ENCODE measurements around the gene TMEM270. TPM values are rescaled to one million over a fixed set of nuclear protein-coding genes. Genes with fewer than 3 reads are reported as not detected.

Gene TMEM270
- total RNA-seq, 4 donors from 2014 or later, result not detected

DNA sequence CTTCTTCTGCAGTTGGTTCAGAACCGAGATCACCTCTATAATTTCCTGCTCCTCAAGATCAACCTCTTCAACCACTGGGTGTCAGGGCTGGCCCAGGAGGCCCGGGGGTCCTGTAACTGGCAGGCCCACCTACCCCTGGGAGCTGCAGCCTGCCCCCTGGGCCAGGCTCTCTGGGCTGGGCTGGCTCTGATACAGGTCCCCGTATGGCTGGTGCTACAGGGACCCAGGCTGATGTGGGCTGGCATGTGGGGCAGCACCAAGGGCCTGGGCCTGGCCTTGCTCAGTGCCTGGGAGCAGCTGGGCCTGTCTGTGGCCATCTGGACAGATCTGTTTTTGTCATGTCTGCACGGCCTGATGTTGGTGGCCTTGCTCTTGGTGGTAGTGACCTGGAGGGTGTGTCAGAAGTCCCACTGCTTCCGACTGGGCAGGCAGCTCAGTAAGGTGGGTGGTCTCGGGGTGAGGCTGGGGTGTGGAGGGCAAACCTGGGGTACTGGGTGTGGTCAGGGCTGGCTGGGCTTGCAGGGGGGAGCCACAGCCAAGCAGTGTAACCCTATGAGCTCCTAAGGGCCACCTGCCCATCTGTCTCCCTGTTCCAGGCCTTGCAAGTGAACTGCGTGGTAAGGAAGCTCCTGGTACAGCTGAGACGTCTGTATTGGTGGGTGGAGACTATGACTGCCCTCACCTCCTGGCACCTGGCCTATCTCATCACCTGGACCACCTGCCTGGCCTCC lies 4.2 kb downstream of the TMEM270 start:
- Histone ChIP-seq H3K27me3 (no peaks in the 10 kb centered on the region), H3K36me3 (no peaks in the 10 kb centered on the region), H3K27ac (replicated peaks in 1 of 4) (no peak overlapping the region), H3K9me3 (no peaks in the 10 kb centered on the region), H3K4me1 (peaks cover 13 to 22% (median 18%) of the 10 kb centered on the region in 4 donors), H3K4me3 (no peak overlapping the region)
- TF ChIP-seq POLR2AphosphoS5 (IDR thresholded peaks at IDR 0.05), result no peak
- TF ChIP-seq, protein P1, sequence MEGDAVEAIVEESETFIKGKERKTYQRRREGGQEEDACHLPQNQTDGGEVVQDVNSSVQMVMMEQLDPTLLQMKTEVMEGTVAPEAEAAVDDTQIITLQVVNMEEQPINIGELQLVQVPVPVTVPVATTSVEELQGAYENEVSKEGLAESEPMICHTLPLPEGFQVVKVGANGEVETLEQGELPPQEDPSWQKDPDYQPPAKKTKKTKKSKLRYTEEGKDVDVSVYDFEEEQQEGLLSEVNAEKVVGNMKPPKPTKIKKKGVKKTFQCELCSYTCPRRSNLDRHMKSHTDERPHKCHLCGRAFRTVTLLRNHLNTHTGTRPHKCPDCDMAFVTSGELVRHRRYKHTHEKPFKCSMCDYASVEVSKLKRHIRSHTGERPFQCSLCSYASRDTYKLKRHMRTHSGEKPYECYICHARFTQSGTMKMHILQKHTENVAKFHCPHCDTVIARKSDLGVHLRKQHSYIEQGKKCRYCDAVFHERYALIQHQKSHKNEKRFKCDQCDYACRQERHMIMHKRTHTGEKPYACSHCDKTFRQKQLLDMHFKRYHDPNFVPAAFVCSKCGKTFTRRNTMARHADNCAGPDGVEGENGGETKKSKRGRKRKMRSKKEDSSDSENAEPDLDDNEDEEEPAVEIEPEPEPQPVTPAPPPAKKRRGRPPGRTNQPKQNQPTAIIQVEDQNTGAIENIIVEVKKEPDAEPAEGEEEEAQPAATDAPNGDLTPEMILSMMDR (IDR thresholded peaks at IDR 0.05), result no peak
- TF ChIP-seq EP300 (IDR thresholded peaks at IDR 0.05), result no peak
- no peak for TF ChIP-seq POLR2A (IDR thresholded peaks at IDR 0.05; ENCODE audit: low read depth)
- 92% methylated on average over 5 of the region's 8 CpGs for WGBS
- intact Hi-C loops (cut with DNase I), result loop anchor here (10.0 kb wide), 1 partner anchor 320 kb away; no protein-coding TSS in a partner anchor
- no peak for DNase-seq (ENCODE audit: extremely low spot score)

DNA sequence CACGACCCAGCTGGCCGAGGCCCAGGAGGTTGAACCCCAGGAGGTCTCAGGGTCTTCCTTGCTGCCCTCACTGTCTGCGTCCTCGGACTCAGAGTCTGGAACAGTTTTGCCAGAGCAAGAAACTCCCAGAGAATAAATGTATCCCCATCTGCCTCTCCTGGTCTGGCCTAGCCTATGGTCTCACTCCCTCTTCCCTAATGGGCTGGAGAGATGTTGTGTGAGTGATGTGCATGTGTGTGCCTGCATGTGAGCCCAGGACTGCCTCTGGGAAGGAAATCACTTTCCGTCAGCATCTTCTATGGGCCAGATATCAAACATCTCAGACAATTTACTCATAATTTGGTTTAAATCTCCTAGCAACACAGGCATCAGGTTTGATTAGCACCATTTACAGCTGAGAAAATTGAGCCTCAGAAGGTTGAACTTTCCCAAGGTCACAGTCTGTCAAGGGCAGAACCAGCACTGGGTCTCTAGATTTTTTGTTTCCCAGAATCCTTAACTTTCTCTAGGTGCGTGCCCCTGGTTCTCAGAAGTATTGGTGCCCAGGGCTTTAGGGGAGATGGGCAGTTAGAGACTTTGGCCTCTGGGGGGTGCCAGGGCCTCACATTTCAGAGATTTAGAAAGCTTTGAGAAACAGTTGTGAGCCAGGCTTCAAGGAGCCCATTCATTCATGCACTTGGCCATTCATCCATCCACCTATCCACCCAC lies 4.9 kb downstream of the TMEM270 start:
- H3K27ac ChIP-seq (replicated peaks in 1 of 4), result no peak overlapping the region
- no peak overlapping the region for H3K4me3 ChIP-seq
- intact Hi-C loops (cut with DNase I), result loop anchor here (2.0 to 10.0 kb wide), 2 partner anchors 161 to 319 kb away; no protein-coding TSS in a partner anchor
- 65% methylated on average over 5 of the region's 6 CpGs for WGBS
- DNase-seq (ENCODE audit: extremely low spot score), result no peak
- TF ChIP-seq POLR2A (IDR thresholded peaks at IDR 0.05; ENCODE audit: low read depth), result no peak
- TF ChIP-seq, protein P1 (IDR thresholded peaks at IDR 0.05), result peak; percentile 64 to 79 (median 77)
- no peaks in the 10 kb centered on the region for H3K9me3 ChIP-seq
- no peaks in the 10 kb centered on the region for H3K36me3 ChIP-seq
- H3K4me1 ChIP-seq, result peaks cover 17 to 30% (median 25%) of the 10 kb centered on the region in 4 donors
- H3K27me3 ChIP-seq, result no peaks in the 10 kb centered on the region

DNA sequence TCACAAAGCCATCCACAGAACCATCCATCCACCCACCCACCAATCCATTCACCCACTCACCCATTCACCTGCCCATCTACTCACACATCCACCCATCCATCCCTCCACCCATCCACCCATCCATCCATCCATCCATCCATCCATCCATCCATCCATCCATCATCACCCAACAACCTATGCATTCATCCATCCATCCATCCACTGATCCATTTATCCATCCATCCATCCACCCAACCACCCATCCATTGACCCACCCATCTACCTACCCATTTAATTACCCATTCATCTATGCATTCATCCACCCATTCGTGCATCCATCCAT lies 5.4 kb downstream of the TMEM270 start:
- 98% methylated on average over 1 of the region's 1 CpG for WGBS
- H3K27ac ChIP-seq (replicated peaks in 1 of 4), result no peak overlapping the region
- no peak overlapping the region for H3K4me3 ChIP-seq
- DNase-seq (ENCODE audit: extremely low spot score), result no peak
- no peaks in the 10 kb centered on the region for H3K27me3 ChIP-seq
- peaks cover 17 to 34% (median 30%) of the 10 kb centered on the region in 4 donors for H3K4me1 ChIP-seq
- no peaks in the 10 kb centered on the region for H3K36me3 ChIP-seq
- no peaks in the 10 kb centered on the region for H3K9me3 ChIP-seq
- no peak for TF ChIP-seq EP300 (IDR thresholded peaks at IDR 0.05)
- TF ChIP-seq POLR2AphosphoS5 (IDR thresholded peaks at IDR 0.05), result no peak
- TF ChIP-seq POLR2A (IDR thresholded peaks at IDR 0.05; ENCODE audit: low read depth), result no peak
- TF ChIP-seq, protein P1 (IDR thresholded peaks at IDR 0.05), result no peak
- intact Hi-C loops (cut with DNase I), result loop anchor here (2.0 to 10.0 kb wide), 2 partner anchors 160 to 318 kb away; no protein-coding TSS in a partner anchor

DNA sequence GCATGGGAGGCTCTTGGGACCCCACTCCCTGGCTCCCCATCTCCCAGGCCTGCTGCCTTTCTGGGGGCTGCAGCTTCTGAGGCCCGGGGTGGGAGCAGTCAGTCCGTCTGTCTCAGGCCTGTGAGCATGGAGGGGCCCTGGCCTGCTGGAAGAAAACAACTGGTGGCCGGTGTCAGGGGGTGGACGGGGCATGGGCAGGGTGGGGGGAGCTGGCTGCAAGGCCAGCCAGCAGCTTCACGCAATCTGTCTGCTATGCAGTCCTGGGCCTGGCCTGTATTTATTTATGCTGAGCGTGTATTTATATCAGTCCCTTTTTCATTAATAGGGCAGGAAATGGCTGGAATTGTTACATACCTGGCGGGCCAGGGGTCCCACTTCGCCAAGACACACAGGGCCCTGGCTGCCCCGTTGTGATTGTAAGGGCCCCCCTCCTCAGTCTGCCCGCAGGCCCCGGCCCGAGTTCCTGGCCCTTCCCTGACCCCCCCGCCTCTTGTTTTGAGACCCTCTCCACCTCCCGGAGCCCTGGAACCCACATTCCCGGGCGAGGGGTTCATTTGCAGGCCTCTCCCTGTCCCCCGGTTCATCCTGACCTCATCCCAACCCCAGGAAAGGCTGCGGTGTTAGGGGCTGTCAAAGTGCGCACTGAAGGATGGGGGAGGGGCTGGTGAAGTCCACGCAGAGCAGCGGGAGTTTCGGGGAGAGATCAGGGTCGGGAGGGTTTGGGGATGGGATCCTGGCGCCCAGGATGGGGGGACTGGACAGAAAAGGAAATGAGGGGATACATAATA lies 8.2 kb downstream of the TMEM270 start:
- TF ChIP-seq EP300 (IDR thresholded peaks at IDR 0.05), result no peak
- TF ChIP-seq, protein P1 (IDR thresholded peaks at IDR 0.05), result peak in 1 of 3 experiments; percentile 5
- intact Hi-C loops (cut with DNase I), result loop anchor here (10.0 kb wide), 1 partner anchor 316 kb away; no protein-coding TSS in a partner anchor
- Histone ChIP-seq H3K4me1 (peaks cover 23 to 46% (median 42%) of the 10 kb centered on the region in 4 donors), H3K36me3 (no peaks in the 10 kb centered on the region), H3K27ac (replicated peaks in 1 of 4) (peak overlapping the region; percentile 40 to 58 (median 49)), H3K4me3 (no peak overlapping the region), H3K27me3 (no peaks in the 10 kb centered on the region), H3K9me3 (no peaks in the 10 kb centered on the region)
- 51% methylated on average over 17 of the region's 24 CpGs for WGBS
- DNase-seq (ENCODE audit: extremely low spot score), result no peak

All from esophagus muscularis mucosa (tissue), 4 donors.